ENCODE measurements around the gene FBL.

Gene FBL

GRCh38 chr19:39841041-39841440 lies 5.1 kb downstream of the FBL start:
- no peak for DNase-seq

- DNase-seq, result no peak
Measured at GRCh38 chr19:39840492-39840891, 5.7 kb downstream of the FBL start.

- DNase-seq, result no peak
Measured at GRCh38 chr19:39839678-39840327, 6.4 kb downstream of the FBL start.

GRCh38 chr19:39838569-39838968 lies 7.6 kb downstream of the FBL start:
- DNase-seq, result no peak

- no peak for DNase-seq
Measured at GRCh38 chr19:39837978-39838377, 8.2 kb downstream of the FBL start.

- DNase-seq, result no peak
Measured at GRCh38 chr19:39834287-39834841, 11.8 kb downstream of the FBL start.

GRCh38 chr19:39833464-39834286 lies 12.5 kb downstream of the FBL start, which contains the start of gene DYRK1B:
TSS of gene DYRK1B (minus strand) at chr19:39834162. CDS start at chr19:39831867, 2,295 bp downstream.
- DNase-seq, result no peak

GRCh38 chr19:39833160-39833463 lies 13.1 kb downstream of the FBL start:
- no peak for DNase-seq

GRCh38 chr19:39832341-39833083 lies 13.7 kb downstream of the FBL start:
- no peak for DNase-seq

- DNase-seq, result no peak
Measured at GRCh38 chr19:39831679-39832078, 14.5 kb downstream of the FBL start.

- DNase-seq, result no peak
Measured at GRCh38 chr19:39830847-39831246, 15.3 kb downstream of the FBL start.

GRCh38 chr19:39830406-39830805 lies 15.8 kb downstream of the FBL start:
- no peak for DNase-seq

GRCh38 chr19:39829702-39830275 lies 16.4 kb downstream of the FBL start:
- DNase-seq, result no peak

- DNase-seq, result no peak
Measured at GRCh38 chr19:39828654-39829032, 17.5 kb downstream of the FBL start.

GRCh38 chr19:39828015-39828653 lies 18.0 kb downstream of the FBL start:
- no peak for DNase-seq

- no peak for DNase-seq
Measured at GRCh38 chr19:39827216-39827615, 19.0 kb downstream of the FBL start.

GRCh38 chr19:39826311-39826945 lies 19.8 kb downstream of the FBL start:
- DNase-seq, result no peak

- DNase-seq, result no peak
Measured at GRCh38 chr19:39825531-39826076, 20.6 kb downstream of the FBL start.

- DNase-seq, result no peak
Measured at GRCh38 chr19:39825093-39825463, 21.1 kb downstream of the FBL start.

GRCh38 chr19:39824143-39825092 lies 21.8 kb downstream of the FBL start:
- DNase-seq, result peak; percentile 90 to 91

- no peak for DNase-seq
Measured at GRCh38 chr19:39823686-39824085, 22.5 kb downstream of the FBL start.

Measured in AML-193 (cell line).